Fibroblast of the aortic adventitia (primary cell): Measurements from ENCODE around the gene SLC5A5. TPM values are rescaled to one million over a fixed set of nuclear protein-coding genes. Genes with fewer than 3 reads are reported as not detected.
"Not testable (repeated sequence)": the region's sequence is repeated elsewhere in the genome, so short reads cannot be mapped to it uniquely, and the experiment has no call there.

Experiments
- DNase-seq: peaks from one replicate; pipeline ENCODE4 v3.0.0-alpha.2; 2010; ENCODE audit warnings: low read depth
- H3K4me3 ChIP-seq: 2 replicates; pipeline ENCODE4 v1.5.1; 2011; ENCODE audit warnings: low read depth, mild to moderate bottlenecking, control low read depth, low read length, moderate library complexity
- total RNA-seq: library from RNA; depleted of rRNA; stranded (reverse); fragments of >200 nt; gene quantifications from 2 replicates; pipeline ENCODE4 v1.2.3, GENCODE V29; 2012; ENCODE audit warnings: low replicate concordance
- TF ChIP-seq, protein P1 (sequence below): IDR thresholded peaks from 2 replicates; pipeline ENCODE4 v1.5.1; 2011; ENCODE audit warnings: mild to moderate bottlenecking, low read length, control low read depth, inconsistent platforms; ENCODE audit not compliant: insufficient read depth

SLC5A5 gene
- total RNA-seq, 1 donor: not detected

DNA sequence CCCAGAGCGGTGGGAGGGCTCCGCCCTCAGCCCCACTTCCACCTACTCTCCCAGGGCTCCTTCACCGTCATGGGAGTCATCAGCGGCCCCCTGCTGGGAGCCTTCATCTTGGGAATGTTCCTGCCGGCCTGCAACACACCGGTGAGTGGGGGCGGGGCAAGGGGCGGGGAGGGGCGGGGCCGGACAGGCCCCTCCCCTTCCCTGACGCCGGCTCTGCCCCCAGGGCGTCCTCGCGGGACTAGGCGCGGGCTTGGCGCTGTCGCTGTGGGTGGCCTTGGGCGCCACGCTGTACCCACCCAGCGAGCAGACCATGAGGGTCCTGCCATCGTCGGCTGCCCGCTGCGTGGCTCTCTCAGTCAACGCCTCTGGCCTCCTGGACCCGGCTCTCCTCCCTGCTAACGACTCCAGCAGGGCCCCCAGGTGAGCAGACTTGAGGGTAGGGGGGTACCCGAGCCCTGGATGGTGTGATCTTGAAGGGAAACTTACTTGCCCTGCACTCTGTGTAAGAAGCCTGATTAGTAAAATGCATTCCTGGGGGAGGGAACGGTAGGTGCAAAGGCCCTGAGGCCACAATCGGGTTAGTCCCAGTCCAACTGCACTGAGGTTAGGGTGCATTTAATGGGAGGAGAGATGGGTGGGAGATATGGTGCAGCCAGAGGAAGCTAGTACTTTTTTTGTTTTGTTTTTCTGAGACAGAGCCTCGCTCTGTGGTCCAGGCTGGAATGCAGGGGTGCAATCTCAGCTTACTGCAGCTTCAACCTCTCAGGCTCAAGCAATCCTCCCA, 12.1 kb downstream of the SLC5A5 start:
- TF ChIP-seq, protein P1, sequence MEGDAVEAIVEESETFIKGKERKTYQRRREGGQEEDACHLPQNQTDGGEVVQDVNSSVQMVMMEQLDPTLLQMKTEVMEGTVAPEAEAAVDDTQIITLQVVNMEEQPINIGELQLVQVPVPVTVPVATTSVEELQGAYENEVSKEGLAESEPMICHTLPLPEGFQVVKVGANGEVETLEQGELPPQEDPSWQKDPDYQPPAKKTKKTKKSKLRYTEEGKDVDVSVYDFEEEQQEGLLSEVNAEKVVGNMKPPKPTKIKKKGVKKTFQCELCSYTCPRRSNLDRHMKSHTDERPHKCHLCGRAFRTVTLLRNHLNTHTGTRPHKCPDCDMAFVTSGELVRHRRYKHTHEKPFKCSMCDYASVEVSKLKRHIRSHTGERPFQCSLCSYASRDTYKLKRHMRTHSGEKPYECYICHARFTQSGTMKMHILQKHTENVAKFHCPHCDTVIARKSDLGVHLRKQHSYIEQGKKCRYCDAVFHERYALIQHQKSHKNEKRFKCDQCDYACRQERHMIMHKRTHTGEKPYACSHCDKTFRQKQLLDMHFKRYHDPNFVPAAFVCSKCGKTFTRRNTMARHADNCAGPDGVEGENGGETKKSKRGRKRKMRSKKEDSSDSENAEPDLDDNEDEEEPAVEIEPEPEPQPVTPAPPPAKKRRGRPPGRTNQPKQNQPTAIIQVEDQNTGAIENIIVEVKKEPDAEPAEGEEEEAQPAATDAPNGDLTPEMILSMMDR: no peak
- H3K4me3 ChIP-seq: no peak overlapping the region
- no peak for DNase-seq

DNA sequence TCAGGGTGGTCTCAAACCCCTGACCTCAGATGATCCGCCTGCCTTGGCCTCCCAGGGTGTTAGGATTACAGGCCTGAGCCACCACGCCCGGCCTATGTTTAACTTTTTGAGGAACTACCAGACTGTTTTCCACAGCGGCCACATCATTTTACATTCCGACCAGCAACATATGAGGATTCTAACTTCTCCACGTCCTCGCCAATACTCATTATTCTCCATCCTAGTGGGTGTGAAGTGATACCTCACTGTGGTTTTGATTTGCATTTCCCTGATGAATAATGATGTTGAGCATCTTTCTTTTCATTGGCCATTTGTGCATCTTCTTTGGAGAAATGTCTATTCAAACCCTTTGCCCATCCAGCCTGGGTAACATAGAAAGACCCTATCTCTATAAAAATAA, 14.8 kb downstream of the SLC5A5 start:
- H3K4me3 ChIP-seq: no peak overlapping the region
- DNase-seq: no peak
- TF ChIP-seq, protein P1: no peak

GRCh38 chr19:17887221-17887620, 15.5 kb downstream of the SLC5A5 start:
- H3K4me3 ChIP-seq, DNase-seq: not testable (repeated sequence)

GRCh38 chr19:17888260-17888659, 16.5 kb downstream of the SLC5A5 start:
- TF ChIP-seq, protein P1: no peak
- no peak for DNase-seq
- H3K4me3 ChIP-seq: no peak overlapping the region

DNA sequence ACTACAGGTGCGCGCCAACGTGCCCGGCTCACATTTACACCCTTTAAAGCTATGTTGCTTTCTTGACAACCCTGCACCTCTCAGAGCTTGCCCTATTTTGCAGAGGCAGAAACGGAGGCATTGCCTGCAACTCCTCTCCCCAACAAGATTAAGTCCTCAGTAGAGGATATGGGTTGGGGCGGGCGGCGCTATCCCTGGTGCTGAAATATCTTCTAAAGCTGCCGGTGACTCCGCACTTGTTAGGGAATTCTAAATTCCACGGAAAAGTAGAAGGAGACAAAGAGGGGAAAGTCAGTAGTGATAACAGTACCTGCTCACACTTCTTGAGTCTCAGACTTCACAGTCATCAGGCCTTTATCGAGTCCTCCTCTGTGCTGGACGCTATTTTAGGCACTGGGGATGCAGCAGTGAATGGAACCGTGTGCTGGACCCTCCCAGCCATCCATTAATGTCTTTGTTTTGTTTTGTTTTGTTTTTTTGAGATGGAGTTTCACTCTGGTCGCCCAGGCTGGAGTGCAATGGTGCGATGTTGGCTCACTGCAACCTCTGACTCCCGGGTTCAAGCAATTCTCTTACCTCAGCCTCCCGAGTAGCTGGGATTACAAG, 18.0 kb downstream of the SLC5A5 start:
- peak; percentile 59 for DNase-seq
- TF ChIP-seq, protein P1: no peak
- no peak overlapping the region for H3K4me3 ChIP-seq

GRCh38 chr19:17893766-17894165, 22.0 kb downstream of the SLC5A5 start:
- H3K4me3 ChIP-seq: no peak overlapping the region
- TF ChIP-seq, protein P1: no peak
- DNase-seq: no peak

DNA sequence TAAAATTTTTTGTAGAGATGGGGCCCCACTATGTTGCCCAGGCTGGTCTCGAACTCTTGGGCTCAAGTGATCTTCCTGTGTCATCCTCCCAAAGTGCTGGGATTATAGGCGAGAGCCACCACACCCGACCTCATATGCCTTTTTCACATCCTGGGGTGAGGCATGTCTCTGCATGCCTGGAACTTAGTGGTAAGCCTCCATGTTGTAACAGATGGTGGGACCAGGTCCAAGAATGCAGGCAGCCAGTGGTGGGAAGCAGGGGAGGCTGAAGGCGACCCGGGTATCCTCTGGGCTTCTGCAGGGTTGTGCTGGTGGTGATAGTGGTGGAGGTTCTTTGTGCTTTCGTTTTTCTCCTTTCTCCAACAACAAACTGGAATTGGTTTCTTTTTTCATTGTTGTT, 31.0 kb downstream of the SLC5A5 start:
- TF ChIP-seq, protein P1: no peak
- no peak overlapping the region for H3K4me3 ChIP-seq
- DNase-seq: peak; percentile 35
